HFF-Myc (cell line): ENCODE data around the gene DERA.
"Not testable (repeated sequence)": the region's sequence is repeated elsewhere in the genome, so short reads cannot be mapped to it uniquely, and the experiment has no call there.

Experiments used
- DNase-seq: peaks from one replicate; pipeline ENCODE4 v3.0.0-alpha.2; 2011; ENCODE audit warnings: low read depth; ENCODE audit errors: extremely low read depth
- H3K4me3 ChIP-seq: replicated peaks from 2 replicates; pipeline ENCODE4 v1.5.1; 2011; ENCODE audit warnings: low read depth, mild to moderate bottlenecking, control low read depth, low read length
- TF ChIP-seq, protein P1 (sequence below): IDR thresholded peaks from 2 replicates; pipeline ENCODE4 v1.5.1; 2012; ENCODE audit warnings: mild to moderate bottlenecking, low read depth, low read length, control low read depth; ENCODE audit errors: missing control alignments

DERA gene

DNA sequence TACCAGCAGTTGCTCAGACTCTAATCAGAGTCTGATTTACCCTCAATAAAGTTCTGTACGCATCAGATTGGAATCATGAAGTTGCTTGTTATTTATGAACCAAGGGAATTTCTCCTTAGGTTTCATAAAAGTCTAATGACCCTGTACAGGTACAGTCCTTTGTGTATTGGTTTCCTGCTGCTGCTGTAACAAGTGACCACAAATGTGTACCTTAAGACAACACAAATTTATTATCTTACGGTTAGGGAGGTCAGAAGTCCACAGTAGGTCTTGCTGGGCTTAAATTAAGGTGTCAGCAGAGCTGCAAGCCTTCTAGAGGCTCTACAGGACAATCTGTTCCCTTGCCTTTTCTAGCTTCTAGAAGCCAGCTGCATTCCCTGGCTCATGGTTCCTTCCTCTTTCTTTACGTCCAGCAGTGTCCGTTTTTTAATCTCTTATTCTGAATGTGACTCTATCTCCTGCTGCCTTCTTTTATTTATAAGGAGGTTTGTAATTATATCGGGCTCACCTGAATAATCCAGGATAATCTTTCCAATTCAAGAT, 6.7 kb upstream of the DERA start:
- DNase-seq: no peak
- no peak overlapping the region for H3K4me3 ChIP-seq
- TF ChIP-seq, protein P1, sequence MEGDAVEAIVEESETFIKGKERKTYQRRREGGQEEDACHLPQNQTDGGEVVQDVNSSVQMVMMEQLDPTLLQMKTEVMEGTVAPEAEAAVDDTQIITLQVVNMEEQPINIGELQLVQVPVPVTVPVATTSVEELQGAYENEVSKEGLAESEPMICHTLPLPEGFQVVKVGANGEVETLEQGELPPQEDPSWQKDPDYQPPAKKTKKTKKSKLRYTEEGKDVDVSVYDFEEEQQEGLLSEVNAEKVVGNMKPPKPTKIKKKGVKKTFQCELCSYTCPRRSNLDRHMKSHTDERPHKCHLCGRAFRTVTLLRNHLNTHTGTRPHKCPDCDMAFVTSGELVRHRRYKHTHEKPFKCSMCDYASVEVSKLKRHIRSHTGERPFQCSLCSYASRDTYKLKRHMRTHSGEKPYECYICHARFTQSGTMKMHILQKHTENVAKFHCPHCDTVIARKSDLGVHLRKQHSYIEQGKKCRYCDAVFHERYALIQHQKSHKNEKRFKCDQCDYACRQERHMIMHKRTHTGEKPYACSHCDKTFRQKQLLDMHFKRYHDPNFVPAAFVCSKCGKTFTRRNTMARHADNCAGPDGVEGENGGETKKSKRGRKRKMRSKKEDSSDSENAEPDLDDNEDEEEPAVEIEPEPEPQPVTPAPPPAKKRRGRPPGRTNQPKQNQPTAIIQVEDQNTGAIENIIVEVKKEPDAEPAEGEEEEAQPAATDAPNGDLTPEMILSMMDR: no peak

DNA sequence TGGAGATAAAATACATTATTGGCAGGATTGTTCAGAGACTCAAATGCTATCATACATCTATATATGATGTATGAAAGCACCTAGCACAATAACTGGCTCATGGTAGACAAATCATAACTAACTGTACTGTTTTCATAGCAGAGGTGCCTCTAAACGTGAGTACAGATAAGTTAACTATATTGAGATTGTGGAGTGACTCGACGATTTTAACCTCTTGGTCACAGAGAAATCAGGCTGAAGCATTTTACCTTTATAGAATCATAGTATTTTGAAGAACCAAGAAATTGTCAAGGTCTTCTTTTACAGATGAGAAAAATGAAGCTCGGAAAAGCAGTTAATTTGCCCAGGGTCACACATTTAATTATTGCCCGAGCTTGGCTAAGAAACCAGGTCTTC, 666 bp upstream of the DERA start:
- peak overlapping the region; percentile 67 for H3K4me3 ChIP-seq
- DNase-seq: no peak
- TF ChIP-seq, protein P1: no peak

DNA sequence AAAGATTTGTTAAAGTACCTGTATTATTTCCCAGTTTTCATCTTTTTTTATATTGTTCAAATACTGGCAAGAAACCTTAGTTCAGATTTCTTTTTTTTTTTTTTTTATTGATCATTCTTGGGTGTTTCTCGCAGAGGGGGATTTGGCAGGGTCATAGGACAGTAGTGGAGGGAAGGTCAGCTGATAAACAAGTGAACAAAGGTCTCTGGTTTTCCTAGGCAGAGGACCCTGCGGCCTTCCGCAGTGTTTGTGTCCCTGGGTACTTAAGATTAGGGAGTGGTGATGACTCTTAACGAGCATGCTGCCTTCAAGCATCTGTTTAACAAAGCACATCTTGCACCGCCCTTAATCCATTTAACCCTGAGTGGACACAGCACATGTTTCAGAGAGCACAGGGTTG, 799 bp downstream of the DERA start:
- DNase-seq: not testable (repeated sequence)
- H3K4me3 ChIP-seq: peak overlapping the region; percentile 67

DNA sequence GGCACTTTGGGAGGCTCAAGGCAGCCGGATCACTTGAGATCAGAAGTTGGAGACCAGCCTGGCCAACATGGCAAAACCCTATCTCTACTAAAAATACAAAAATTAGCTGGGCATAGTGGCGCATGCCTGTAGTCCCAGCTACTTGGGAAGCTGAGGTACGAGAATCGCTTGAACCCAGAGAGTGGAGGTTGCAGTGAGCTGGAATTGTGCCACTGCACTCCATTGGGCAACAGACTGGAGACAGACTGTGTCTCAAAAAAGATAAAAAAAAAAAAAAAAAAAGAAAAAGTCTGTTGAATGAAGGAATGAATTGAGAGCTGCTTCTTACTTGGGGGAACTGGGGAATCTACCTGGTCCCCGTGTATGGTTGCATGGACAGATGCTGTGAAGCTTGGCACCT, 3.0 kb downstream of the DERA start:
- H3K4me3 ChIP-seq, DNase-seq: not testable (repeated sequence)

DNA sequence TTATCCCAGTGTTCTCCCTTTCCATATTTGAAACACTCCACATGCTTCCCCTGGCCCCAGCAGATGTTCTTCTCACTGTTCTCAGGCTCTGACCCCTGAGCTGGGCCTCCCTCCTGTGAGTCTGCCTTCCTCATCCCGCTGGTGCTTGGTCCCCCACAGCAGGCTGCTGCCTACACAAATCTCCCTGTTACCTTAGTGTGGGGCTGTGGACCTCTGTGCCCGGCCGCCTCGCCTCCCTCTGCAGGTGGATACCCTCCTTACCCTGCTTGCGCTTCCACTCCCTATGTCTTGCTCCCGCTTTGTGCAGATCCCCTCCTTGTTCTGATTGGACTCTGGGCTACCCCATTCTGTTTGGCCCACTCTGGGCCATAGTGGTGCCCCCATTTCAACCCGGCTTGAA, 6.9 kb downstream of the DERA start:
- TF ChIP-seq, protein P1: no peak
- DNase-seq: no peak

DNA sequence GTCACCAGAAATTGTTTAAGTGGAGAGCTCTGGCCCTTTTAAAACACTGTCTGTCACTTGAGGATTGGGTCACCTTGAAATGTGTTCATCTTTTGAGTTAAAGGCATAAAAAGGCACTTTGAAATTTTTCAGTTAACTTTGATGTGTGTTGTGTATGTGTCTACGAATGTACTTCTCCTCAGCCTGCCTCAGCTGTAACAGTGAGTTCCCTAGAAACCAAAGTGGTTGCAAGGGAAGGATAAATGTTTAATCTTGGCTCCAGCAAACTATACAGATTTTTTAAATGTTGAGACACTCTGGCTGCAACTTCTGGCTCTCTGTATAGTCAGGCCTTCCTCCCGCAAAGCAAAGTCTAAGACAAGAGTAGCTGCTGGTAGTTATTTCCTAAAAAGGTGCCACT, 8.3 kb downstream of the DERA start:
- TF ChIP-seq, protein P1: no peak
- no peak overlapping the region for H3K4me3 ChIP-seq
- DNase-seq: no peak

More for the DNA sequence above, 6.9 kb downstream of the DERA start:
- no peak overlapping the region for H3K4me3 ChIP-seq

DNA sequence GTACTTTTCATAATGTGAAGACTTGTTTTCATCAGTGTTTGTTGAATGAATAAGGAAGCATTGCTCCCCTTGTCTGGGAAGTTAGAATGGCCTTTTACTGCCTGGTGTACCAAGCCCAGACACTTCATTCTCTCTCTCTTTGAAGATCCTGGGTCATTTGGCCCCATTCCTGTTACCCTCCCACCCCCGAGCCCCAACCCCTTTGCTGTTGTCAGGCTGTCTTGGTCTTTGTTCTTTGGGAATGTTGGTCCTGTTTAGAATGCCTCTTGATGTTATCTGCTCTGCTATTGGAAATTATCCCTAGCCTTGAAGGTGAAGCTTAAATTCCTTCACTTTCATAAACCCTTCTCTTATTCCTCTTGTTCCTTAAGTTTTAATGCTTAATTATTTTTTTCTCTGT, 13.8 kb downstream of the DERA start:
- TF ChIP-seq, protein P1: no peak
- no peak for DNase-seq
- H3K4me3 ChIP-seq: no peak overlapping the region

DNA sequence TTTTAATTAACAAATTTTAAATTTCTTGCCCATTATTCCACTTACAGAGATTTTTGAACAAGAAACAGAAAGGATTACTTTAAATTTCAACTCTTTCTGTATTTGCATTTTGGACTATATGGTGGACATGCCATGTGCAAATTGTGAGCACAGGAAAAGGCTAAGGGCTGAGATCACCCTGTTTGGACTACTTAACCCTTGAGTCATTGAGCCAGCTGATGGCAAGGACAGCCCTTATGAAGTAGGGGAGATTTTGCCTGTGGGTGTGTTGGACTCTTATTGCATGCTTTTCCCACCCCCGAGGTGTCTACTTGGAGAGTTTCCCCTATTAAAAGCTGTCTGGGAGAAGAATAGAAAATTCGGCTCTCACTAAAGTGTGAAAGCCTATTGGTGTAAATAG, 17.2 kb downstream of the DERA start:
- peak; percentile 59 for DNase-seq
- no peak overlapping the region for H3K4me3 ChIP-seq
- TF ChIP-seq, protein P1: no peak
